ENCODE measurements around the gene SPECC1. TPM values are rescaled to one million over a fixed set of nuclear protein-coding genes. Genes with fewer than 3 reads are reported as not detected.

The SPECC1 gene
- total and polyA plus RNA-seq, 2 of the 13 experiments (the other 11 are each of a cell fraction or from before 2014, with no cell fraction given) = 2.3 to 6.9 TPM

GRCh38 chr17:19977293-19978208 lies 31.6 kb upstream of the SPECC1 start, which contains the start of gene AKAP10 (continued):
- no peak for TF ChIP-seq RFX1 (IDR thresholded peaks at IDR 0.05)
- peak; percentile 69 for TF ChIP-seq ZNF124 (CRISPR knock-in tag; IDR thresholded peaks at IDR 0.05)
- no peak for TF ChIP-seq AGO1 (IDR thresholded peaks at IDR 0.05; ENCODE audit: low read depth, low read length, poor library complexity, severe bottlenecking)
- TF ChIP-seq ELF3 (CRISPR knock-in tag; IDR thresholded peaks at IDR 0.05) = peak; percentile 75
- TF ChIP-seq RBAK (CRISPR knock-in tag; IDR thresholded peaks at IDR 0.05) = no peak
- TF ChIP-seq PAWR (CRISPR knock-in tag; IDR thresholded peaks at IDR 0.05; ENCODE audit: borderline replicate concordance) = peak; percentile 86; the same call in 1 of the 2 replicates
- peak; percentile 34 for TF ChIP-seq SRSF1 (optimal IDR thresholded peaks at IDR 0.05; ENCODE audit: low read depth, low read length)
- TF ChIP-seq HDAC6 (IDR thresholded peaks at IDR 0.05; ENCODE audit: low read depth, low read length) = no peak
- TF ChIP-seq ZNF724P (CRISPR knock-in tag; IDR thresholded peaks at IDR 0.05; ENCODE audit: borderline replicate concordance) = peak; percentile 76; the same call in 1 of the 2 replicates
- no peak; the same call in 1 of the 2 replicates for TF ChIP-seq FOXJ3 (CRISPR knock-in tag; IDR thresholded peaks at IDR 0.05; ENCODE audit: borderline replicate concordance)
- TF ChIP-seq BRD4 (CRISPR knock-in tag; IDR thresholded peaks at IDR 0.05) = peak; percentile 74
- peak; percentile 81; the same call in 1 of the 2 replicates for TF ChIP-seq TBX2 (CRISPR knock-in tag; IDR thresholded peaks at IDR 0.05; ENCODE audit: borderline replicate concordance)
- peak; percentile 36; the same call in 1 of the 2 replicates for TF ChIP-seq MAZ (IDR thresholded peaks at IDR 0.05; ENCODE audit: borderline replicate concordance, low read depth, low read length)
- TF ChIP-seq MAZ (CRISPR knock-in tag; IDR thresholded peaks at IDR 0.05; ENCODE audit: low read depth) = peak; percentile 51; the same call in 1 of the 2 replicates
- peak; percentile 98 for TF ChIP-seq ZNF883 (CRISPR knock-in tag; IDR thresholded peaks at IDR 0.05; ENCODE audit: not compliant biosample characterization)
- no peak; the same call in 1 of the 2 replicates for TF ChIP-seq ZNF710 (CRISPR knock-in tag; IDR thresholded peaks at IDR 0.05; ENCODE audit: borderline replicate concordance)
- TF ChIP-seq ZNF703 (CRISPR knock-in tag; IDR thresholded peaks at IDR 0.05; ENCODE audit: borderline replicate concordance) = peak; percentile 85; the same call in 1 of the 2 replicates
- peak; percentile 84; the same call in 1 of the 2 replicates for TF ChIP-seq BATF2 (CRISPR knock-in tag; IDR thresholded peaks at IDR 0.05)
- TF ChIP-seq ZNF607 (CRISPR knock-in tag; IDR thresholded peaks at IDR 0.05; ENCODE audit: borderline replicate concordance) = peak; percentile 91
- TF ChIP-seq ZNF441 (CRISPR knock-in tag; IDR thresholded peaks at IDR 0.05; ENCODE audit: borderline replicate concordance) = peak; percentile 75; the same call in 1 of the 2 replicates
- TF ChIP-seq EHMT2 (IDR thresholded peaks at IDR 0.05; ENCODE audit: borderline replicate concordance, low read depth, low read length) = 0 out of 2 replicates have a peak, but pooled peaks have one; percentile 11
- TF ChIP-seq MIER3 (CRISPR knock-in tag; IDR thresholded peaks at IDR 0.05; ENCODE audit: borderline replicate concordance) = peak; percentile 46; the same call in 1 of the 2 replicates
- peak; percentile 87; the same call in 1 of the 2 replicates for TF ChIP-seq ZBTB42 (CRISPR knock-in tag; IDR thresholded peaks at IDR 0.05)
- TF ChIP-seq ZNF691 (CRISPR knock-in tag; IDR thresholded peaks at IDR 0.05; ENCODE audit: borderline replicate concordance, low read depth) = peak; percentile 34; the same call in 1 of the 2 replicates
- no peak; the same call in 1 of the 2 replicates for TF ChIP-seq ZNF337 (CRISPR knock-in tag; IDR thresholded peaks at IDR 0.05; ENCODE audit: borderline replicate concordance, low read depth)
- 0 out of 2 replicates have a peak, but pooled peaks have one; percentile 39 for TF ChIP-seq EED (CRISPR knock-in tag; IDR thresholded peaks at IDR 0.05)
